Activated T-helper 2 cell treated with anti-CD3 and anti-CD28 coated beads, Interferon-gamma antibody, Interleukin-2, Interleukin-4, amounts not matched to agents 10 μg/mL and 5 μg/mL and 100 μg/mL, durations not matched to agents 14 hours and 24 hours and 36 hours (primary cell): ENCODE measurements around the gene TRIM45. TPM values are rescaled to one million over a fixed set of nuclear protein-coding genes. Genes with fewer than 3 reads are reported as not detected.

Experiments
- DNase-seq: peaks from one replicate; pipeline ENCODE4 v3.0.0; 2021; ENCODE audit warnings: low spot score
- H3K27ac Mint-ChIP-seq: one replicate; pipeline ENCODE4 v1.8.0; 2021; ENCODE audit warnings: mixed read lengths
- H3K27me3 Mint-ChIP-seq: one replicate; pipeline ENCODE4 v1.8.0; 2021; ENCODE audit warnings: low read depth, mixed read lengths
- H3K36me3 Mint-ChIP-seq: one replicate; pipeline ENCODE4 v1.8.0; 2021; ENCODE audit warnings: low read depth, mixed read lengths
- H3K4me1 Mint-ChIP-seq: one replicate; pipeline ENCODE4 v1.8.0; 2021; ENCODE audit warnings: low read depth, mixed read lengths
- H3K4me3 Mint-ChIP-seq: one replicate; pipeline ENCODE4 v1.8.0; 2021; ENCODE audit warnings: low read depth, mild to moderate bottlenecking, moderate library complexity, mixed read lengths
- H3K9me3 Mint-ChIP-seq: one replicate; pipeline ENCODE4 v1.8.0; 2021; ENCODE audit warnings: mixed read lengths
- intact Hi-C: fragments of 100-400 bp; cut with micrococcal nuclease; formaldehyde crosslinking; loops from one replicate; pipeline ENCODE4 v1.15.1; 2023
- total RNA-seq: library from RNA; stranded (reverse); gene quantifications from 2 replicates; pipeline ENCODE4 v1.2.3, GENCODE V29; 2022

TRIM45 gene
- total RNA-seq, 1 donor from 2014 or later, result 1.8 TPM

GRCh38 chr1:117061986-117062415 is 59.5 kb downstream of the TRIM45 start:
- Mint-ChIP-seq H3K27ac (peak overlapping the region; percentile 51), H3K36me3 (peaks cover 57% of the 10 kb centered on the region), H3K4me1 (peaks cover 53% of the 10 kb centered on the region), H3K9me3 (no peaks in the 10 kb centered on the region), H3K27me3 (no peaks in the 10 kb centered on the region), H3K4me3 (peak overlapping the region; percentile 39)
- intact Hi-C loops, result loop anchor here (1.0 to 10.0 kb wide), 13 partner anchors 15 to 925 kb away; partner anchors contain the start of genes CD101, IGSF3 and MAN1A2
- DNase-seq, result no peak

Other genes with a start within 250 kb of the TRIM45 start
- gene PTGFRN, start 211.8 kb downstream of the TRIM45 start, total RNA-seq, result 19.1 and 23.2 TPM in 2 replicates
- gene CD101, start 120.0 kb downstream of the TRIM45 start, total RNA-seq, result 0.18 and 0.25 TPM in 2 replicates
- 98.4 and 103 TPM in 2 replicates for gene TTF2, start 61.4 kb downstream of the TRIM45 start, total RNA-seq
- gene VTCN1, start 89.2 kb upstream of the TRIM45 start, total RNA-seq, result not detected in 2 replicates
- gene MAN1A2, start 245.7 kb upstream of the TRIM45 start, total RNA-seq, result 26.0 and 27.1 TPM in 2 replicates